Activated T-cell treated with anti-CD3 and anti-CD28 coated beads, Interleukin-2, amount 50 U/mL, for 24 hours (primary cell): ENCODE results near the gene LIN28B.
"Not testable (repeated sequence)": the region's sequence is repeated elsewhere in the genome, so short reads cannot be mapped to it uniquely, and the experiment has no call there.

Source experiments
- DNase-seq: peaks from one replicate; pipeline ENCODE4 v3.0.0-alpha.2; 2020
- H3K27ac Mint-ChIP-seq: 2 replicates; pipeline ENCODE4 v1.8.0; 2020; ENCODE audit warnings: mild to moderate bottlenecking, mixed read lengths
- H3K27me3 Mint-ChIP-seq: 2 replicates; pipeline ENCODE4 v1.8.0; 2020; ENCODE audit warnings: mixed read lengths
- H3K36me3 Mint-ChIP-seq: 2 replicates; pipeline ENCODE4 v1.8.0; 2020; ENCODE audit warnings: low read depth, mixed read lengths
- H3K4me1 Mint-ChIP-seq: 2 replicates; pipeline ENCODE4 v1.8.0; 2020; ENCODE audit warnings: low read depth, mixed read lengths
- H3K4me3 Mint-ChIP-seq: 2 replicates; pipeline ENCODE4 v1.8.0; 2020; ENCODE audit warnings: mild to moderate bottlenecking, moderate library complexity, mixed read lengths
- H3K9me3 Mint-ChIP-seq: 2 replicates; pipeline ENCODE4 v1.8.0; 2020; ENCODE audit warnings: mixed read lengths

The LIN28B gene

DNA sequence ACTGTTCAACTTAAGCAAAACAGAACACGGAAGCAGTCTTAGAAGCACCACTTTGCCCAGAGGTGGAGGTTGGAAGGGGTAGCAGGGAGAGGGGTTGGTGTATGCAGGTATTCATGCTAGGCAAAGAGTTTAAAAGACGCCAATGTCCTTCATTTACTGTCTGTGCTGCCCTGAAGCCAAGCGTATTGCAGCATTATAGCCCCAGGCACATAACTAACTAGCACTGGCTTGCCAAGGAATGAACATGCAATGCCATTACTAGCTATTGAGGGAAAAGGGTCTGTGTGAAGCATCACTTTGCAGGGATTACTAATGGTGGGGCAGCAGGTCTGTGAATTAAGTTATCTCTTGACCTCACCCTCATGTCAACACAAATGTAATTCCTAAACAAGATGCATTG is 124.8 kb downstream of the LIN28B start:
- H3K27me3 Mint-ChIP-seq: peaks cover 13% of the 10 kb centered on the region
- DNase-seq, H3K36me3 Mint-ChIP-seq, H3K27ac Mint-ChIP-seq, H3K4me1 Mint-ChIP-seq, H3K9me3 Mint-ChIP-seq, H3K4me3 Mint-ChIP-seq: not testable (repeated sequence)

DNA sequence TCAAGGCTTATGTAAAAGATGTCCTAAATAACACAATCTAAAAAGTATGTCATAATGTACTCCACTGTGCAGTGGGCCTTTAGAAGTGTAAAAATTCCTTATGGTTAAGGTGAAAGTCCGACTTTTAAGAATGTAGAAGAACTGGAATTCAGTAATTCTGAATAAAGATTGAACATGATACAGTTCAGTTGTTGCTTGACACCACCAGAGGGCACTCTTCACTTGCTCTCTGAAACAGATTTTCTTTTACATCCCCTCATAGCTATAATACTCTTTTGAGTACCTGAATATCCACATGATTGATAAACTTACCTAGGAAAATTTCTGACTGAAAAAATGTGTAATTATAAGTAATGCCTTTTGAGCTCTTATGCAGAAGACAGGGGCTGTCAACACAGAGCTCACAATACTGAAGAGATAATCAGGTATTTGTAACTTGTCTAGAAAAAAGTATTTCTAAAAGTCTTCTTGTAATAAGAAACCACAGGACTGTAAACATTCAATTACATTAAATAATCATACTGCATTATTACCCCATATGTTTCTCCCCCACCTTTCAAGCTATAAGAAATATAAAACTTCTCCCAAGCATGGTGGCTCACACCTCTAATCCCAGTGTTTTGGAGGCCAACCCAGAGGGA is 130.8 kb downstream of the LIN28B start:
- no peak overlapping the region for H3K27ac Mint-ChIP-seq
- no peak for DNase-seq
- no peaks in the 10 kb centered on the region for H3K36me3 Mint-ChIP-seq
- H3K4me1 Mint-ChIP-seq: no peaks in the 10 kb centered on the region
- peaks cover 7% of the 10 kb centered on the region for H3K27me3 Mint-ChIP-seq
- no peaks in the 10 kb centered on the region for H3K9me3 Mint-ChIP-seq
- H3K4me3 Mint-ChIP-seq: no peak overlapping the region

DNA sequence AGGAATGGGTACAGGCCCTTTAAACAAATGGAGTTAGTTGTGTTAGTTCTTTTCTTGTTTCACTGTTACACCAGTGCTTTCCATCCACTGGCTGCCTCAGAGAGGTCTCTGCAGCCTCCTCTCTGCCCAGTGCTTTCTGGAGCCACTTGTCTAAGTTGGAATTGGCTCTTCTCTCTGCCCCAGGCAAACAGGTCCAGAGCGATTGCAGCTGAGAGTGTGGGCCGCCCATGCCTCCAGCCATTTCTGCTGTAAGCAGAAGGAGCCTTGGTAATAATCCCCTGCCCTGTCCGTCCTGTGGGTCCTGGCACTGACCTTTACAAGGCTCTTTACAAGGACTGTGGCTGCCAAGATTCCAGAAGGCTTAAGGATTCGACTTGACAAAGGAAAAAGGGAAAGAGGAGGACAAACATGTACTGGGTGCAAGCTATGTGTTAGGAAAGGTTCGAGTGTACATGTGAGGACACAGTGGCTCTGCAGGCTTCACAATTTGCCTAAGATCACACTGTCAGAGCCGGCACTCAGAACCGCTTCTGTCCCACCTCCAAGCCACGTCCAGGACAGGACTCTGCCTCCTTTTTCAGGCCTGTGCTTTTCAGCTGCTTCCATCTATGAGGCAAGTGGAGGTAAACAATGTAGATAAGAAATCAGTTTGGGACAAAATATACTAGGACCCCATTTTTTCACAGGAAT is 134.4 kb downstream of the LIN28B start:
- H3K4me3 Mint-ChIP-seq: no peak overlapping the region
- H3K9me3 Mint-ChIP-seq: no peaks in the 10 kb centered on the region

DNA sequence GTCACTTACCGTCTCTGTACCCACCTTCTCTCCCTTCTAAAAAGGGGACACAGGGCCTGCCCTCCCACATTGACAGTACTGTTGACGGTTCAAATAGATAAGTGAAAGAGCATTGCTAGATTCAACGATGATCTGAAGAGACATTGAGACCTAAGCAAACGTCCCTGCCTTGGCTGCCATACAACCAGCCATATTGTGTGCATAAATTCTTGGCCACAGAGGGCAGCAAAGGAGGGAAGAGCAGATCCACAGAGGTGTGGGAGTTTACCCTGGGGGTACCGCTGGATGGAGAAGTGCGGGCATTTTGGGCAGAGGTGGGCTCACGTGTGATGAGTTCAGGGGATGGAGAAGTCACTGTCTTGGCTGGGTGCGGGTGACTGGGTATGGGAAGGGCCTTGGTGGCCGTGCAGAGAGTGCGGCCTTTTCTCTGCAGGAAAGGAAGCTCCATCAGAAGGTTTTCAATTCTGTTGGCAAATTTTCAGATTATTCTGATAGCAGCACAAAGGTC is 137.3 kb downstream of the LIN28B start:
- no peak for DNase-seq
- Mint-ChIP-seq H3K27me3 (no peaks in the 10 kb centered on the region), H3K36me3 (no peaks in the 10 kb centered on the region), H3K4me3 (no peak overlapping the region), H3K9me3 (no peaks in the 10 kb centered on the region), H3K27ac (no peak overlapping the region), H3K4me1 (no peaks in the 10 kb centered on the region)

More for the DNA sequence above, 134.4 kb downstream of the LIN28B start:
- Mint-ChIP-seq H3K4me1 (no peaks in the 10 kb centered on the region), H3K27ac (no peak overlapping the region), H3K27me3 (peaks cover 7% of the 10 kb centered on the region), H3K36me3 (no peaks in the 10 kb centered on the region)
- DNase-seq: no peak

DNA sequence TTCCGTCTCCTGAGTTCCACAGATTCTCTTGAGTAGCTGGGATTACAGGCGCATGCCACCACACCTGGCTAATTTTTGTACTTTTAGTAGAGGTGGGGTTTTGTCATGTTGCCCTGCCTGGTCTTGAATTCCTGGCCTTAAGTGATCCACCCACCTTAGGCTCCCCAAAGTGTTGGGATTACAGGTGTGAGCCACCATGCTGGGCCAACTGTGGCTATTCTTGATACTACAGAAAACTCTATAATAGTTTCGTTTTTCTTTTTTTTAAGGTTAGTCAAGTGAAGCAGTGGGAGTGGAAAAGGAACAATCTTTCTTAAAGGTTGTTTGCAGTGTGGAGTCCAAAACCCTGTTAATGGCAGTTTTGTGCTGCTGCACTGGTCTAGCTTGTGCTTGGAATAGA is 138.2 kb downstream of the LIN28B start:
- no peak for DNase-seq
- no peak overlapping the region for H3K4me3 Mint-ChIP-seq
- H3K9me3 Mint-ChIP-seq: no peaks in the 10 kb centered on the region
- H3K4me1 Mint-ChIP-seq: no peaks in the 10 kb centered on the region
- H3K27me3 Mint-ChIP-seq: no peaks in the 10 kb centered on the region
- H3K27ac Mint-ChIP-seq: no peak overlapping the region
- no peaks in the 10 kb centered on the region for H3K36me3 Mint-ChIP-seq

DNA sequence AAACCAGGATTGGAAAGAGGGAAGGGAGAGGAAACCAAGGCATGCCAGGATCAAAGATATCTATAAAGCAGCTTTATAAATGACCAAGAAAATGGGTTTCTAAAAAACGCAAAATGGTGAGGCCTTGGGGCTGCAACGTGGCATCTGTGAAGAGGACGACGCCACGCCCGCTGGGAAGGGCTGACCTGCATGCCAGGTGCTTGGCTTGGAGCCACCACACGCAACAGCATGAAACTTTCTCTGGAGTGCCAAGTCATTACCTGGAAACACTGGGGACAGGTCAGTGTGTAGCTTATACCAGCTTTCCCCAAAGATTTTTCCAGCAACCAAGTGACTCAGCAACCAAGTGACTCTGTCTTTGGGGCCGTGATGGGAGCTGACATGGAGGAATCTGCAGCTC is 140.4 kb downstream of the LIN28B start:
- Mint-ChIP-seq H3K9me3 (no peaks in the 10 kb centered on the region), H3K4me3 (no peak overlapping the region), H3K36me3 (no peaks in the 10 kb centered on the region), H3K27me3 (peaks cover 2% of the 10 kb centered on the region), H3K27ac (no peak overlapping the region), H3K4me1 (no peaks in the 10 kb centered on the region)
- DNase-seq: no peak

DNA sequence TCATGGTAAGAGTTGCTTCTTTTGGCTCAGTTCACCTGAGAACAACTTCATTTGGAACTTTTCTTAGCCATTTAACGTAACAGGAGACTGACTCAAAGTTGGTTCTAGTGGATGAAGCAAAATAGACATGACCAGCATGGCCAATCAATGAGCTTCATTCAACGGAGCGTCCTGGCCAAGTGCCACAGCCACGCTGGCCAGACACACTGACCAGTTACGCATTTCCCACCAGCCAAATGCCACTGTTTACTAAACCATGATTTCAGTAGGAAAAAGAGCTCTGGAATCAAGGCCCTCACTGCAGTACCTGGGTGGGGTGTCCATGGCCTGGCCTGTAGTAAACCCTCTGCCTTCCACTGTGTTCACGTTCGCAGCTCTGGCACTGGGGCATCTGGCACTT is 142.5 kb downstream of the LIN28B start:
- Mint-ChIP-seq H3K36me3 (no peaks in the 10 kb centered on the region), H3K4me3 (no peak overlapping the region), H3K4me1 (no peaks in the 10 kb centered on the region), H3K9me3 (no peaks in the 10 kb centered on the region), H3K27ac (no peak overlapping the region), H3K27me3 (peaks cover 6% of the 10 kb centered on the region)
- DNase-seq: no peak

DNA sequence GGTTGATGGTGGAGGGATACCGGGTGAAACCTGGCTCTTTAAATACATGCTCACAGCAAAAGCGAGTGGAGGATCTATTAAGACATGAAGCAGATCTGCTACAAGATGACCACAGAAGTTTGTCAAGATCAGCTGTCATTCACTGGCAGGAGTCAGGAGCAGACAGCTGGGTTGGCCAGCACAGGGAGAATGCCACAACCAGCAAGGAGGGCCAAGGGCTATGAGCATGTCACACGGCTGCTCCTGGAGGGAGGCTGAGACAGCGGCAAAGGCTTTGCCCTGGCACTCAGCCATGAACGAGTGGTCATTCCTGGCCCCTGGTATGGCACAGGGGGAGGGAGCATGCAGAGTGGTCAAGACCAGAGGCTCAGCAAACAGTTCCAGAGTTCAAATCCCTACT is 145.3 kb downstream of the LIN28B start:
- Mint-ChIP-seq H3K27ac (no peak overlapping the region), H3K36me3 (no peaks in the 10 kb centered on the region), H3K27me3 (peaks cover 10% of the 10 kb centered on the region), H3K4me1 (no peaks in the 10 kb centered on the region), H3K9me3 (no peaks in the 10 kb centered on the region), H3K4me3 (no peak overlapping the region)
- DNase-seq: no peak

DNA sequence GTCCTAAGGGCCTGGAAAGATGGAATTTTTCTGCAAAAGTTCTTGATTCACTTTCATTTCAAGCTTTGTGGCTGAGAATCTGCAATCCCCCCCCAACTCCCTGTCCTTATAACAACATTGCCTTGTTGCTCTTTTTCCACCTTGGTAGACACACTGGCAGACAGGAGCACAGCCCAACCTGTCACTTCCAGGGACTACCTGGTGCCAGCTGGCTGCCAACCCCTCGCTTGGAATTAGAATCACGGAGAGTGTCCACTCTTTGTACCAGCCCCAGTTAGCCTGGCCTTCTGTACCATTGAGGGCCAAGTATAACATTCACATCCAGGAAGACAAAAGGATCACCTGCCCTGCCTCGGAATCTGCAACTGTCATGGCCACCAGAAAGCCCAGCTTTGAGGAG is 148.2 kb downstream of the LIN28B start:
- H3K27ac Mint-ChIP-seq: no peak overlapping the region
- H3K27me3 Mint-ChIP-seq: peaks cover 10% of the 10 kb centered on the region

DNA sequence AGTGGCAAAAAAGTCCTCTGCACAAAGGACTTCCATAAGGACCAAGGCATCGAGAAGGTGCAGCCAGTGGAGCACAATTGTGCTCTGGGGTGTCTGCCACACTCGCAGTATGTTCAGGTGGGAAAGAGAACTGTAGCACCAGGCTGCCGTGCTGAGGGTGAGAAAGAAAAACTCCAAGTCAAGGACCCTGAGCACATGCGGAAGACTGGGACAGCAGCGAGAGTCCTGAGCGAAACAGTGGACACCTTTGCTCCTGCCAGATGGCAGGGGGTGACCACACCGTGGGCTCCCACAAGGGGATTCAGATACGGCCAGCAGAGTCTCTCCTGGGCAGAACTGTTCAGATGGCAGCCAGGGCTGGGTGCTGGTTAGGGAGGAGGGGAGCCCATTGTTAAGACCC is 149.4 kb downstream of the LIN28B start:
- H3K4me3 Mint-ChIP-seq: no peak overlapping the region
- no peaks in the 10 kb centered on the region for H3K36me3 Mint-ChIP-seq
- H3K27ac Mint-ChIP-seq: no peak overlapping the region

More for the DNA sequence above, 148.2 kb downstream of the LIN28B start:
- no peak for DNase-seq
- no peaks in the 10 kb centered on the region for H3K36me3 Mint-ChIP-seq
- no peak overlapping the region for H3K4me3 Mint-ChIP-seq
- no peaks in the 10 kb centered on the region for H3K4me1 Mint-ChIP-seq
- H3K9me3 Mint-ChIP-seq: no peaks in the 10 kb centered on the region

DNA sequence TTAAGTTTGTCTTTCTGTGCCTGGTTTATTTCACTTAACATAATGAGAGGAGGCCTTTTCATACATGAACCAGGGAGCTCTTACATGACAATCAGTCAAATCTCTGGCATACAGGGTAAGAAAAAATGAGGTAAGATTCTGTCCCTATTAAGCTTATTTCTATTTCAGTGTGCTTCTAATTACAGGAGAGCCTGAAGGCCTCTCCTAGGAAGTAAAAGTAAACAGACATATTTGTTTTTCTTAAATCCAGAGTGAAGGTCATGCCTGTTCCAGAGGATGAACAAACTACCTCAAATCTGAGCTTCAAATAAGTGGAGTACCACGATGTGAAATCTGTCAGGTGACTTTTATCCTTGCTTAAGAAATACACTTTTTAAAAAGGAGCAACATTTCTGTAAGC is 150.3 kb downstream of the LIN28B start:
- no peak overlapping the region for H3K4me3 Mint-ChIP-seq
- no peaks in the 10 kb centered on the region for H3K9me3 Mint-ChIP-seq
- peaks cover 13% of the 10 kb centered on the region for H3K27me3 Mint-ChIP-seq
- DNase-seq: no peak
- H3K4me1 Mint-ChIP-seq: no peaks in the 10 kb centered on the region
- no peaks in the 10 kb centered on the region for H3K36me3 Mint-ChIP-seq
- no peak overlapping the region for H3K27ac Mint-ChIP-seq

More for the DNA sequence above, 149.4 kb downstream of the LIN28B start:
- no peak for DNase-seq
- H3K4me1 Mint-ChIP-seq: no peaks in the 10 kb centered on the region
- no peaks in the 10 kb centered on the region for H3K9me3 Mint-ChIP-seq
- H3K27me3 Mint-ChIP-seq: peaks cover 8% of the 10 kb centered on the region

DNA sequence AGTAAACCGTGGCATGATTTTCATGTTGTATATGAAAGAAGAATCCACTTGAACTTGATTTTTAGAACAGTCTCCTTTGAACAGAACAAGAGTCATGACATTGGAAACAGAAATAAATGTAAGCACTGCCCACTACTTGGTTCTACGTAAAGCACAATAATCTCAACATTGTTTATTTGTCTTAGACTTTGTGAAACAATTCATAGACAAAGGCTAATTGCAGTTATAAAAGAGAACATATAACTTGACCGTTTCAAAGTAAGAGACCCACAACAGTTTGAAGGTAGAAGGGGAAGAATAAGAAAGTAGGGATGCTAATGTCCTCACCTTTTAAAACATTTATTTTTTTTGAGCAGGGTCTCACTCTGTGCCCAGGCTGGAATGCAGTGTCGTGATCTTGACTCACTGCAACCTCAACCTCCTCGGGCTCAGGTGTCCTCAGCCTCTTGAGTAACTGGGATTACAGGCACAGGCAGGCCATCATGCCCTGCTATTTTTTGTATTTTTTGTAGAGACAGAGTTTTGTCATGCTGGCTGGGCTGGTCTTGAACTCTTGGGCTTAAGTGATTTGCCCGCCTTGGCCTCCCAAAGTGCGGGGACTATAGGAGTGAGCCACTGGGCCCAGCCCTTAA is 151.8 kb downstream of the LIN28B start:
- H3K4me1 Mint-ChIP-seq: no peaks in the 10 kb centered on the region
- no peak overlapping the region for H3K4me3 Mint-ChIP-seq
- H3K36me3 Mint-ChIP-seq: no peaks in the 10 kb centered on the region
- H3K27ac Mint-ChIP-seq: no peak overlapping the region
- DNase-seq: no peak
- peaks cover 13% of the 10 kb centered on the region for H3K27me3 Mint-ChIP-seq
- no peaks in the 10 kb centered on the region for H3K9me3 Mint-ChIP-seq

DNA sequence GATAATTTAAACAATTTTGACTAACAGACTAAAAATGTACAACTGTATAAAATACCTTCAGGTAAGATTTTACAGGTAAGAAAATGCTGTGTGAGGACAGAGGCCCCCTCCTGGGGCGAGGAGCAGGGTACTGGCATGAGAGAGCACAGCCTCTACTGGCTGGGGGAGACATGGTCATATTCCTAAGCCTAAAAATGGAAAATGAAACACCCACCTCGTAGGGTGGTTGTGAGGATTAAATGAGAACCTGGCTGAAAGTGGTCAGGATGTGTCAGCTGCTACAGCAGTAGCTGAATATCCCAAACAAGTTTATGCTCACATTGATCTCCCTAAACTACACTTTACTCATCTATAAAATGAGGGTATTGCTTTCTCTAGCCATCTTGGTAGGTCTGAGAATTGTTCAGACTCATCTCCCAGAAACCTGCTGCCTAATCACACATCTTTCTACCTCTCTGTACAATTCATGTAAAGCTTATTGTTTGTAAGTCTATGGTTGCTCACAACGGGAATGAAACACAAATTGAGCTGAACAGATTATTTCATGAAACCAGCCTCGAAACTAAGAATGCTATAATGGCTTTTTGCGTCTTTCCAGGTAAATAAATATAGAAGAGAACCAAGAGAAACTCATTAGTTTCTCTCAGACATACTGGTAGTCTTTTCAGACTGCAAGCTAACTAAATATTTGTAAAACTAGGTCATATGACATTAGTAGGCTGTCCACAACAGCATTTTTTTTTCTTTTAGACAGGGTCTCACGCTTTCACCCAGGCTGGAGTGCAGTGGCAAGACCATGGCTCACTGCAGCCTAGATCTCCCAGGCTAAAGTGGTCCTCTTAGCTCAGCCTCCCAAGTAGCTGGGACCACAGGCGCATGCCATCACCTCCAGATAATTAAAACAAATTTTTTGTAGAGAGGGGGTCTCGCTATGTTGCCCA is 153.3 kb downstream of the LIN28B start:
- Mint-ChIP-seq H3K27ac (no peak overlapping the region), H3K4me3 (no peak overlapping the region), H3K36me3 (no peaks in the 10 kb centered on the region), H3K4me1 (no peaks in the 10 kb centered on the region), H3K9me3 (no peaks in the 10 kb centered on the region), H3K27me3 (peaks cover 12% of the 10 kb centered on the region)
- DNase-seq: no peak

DNA sequence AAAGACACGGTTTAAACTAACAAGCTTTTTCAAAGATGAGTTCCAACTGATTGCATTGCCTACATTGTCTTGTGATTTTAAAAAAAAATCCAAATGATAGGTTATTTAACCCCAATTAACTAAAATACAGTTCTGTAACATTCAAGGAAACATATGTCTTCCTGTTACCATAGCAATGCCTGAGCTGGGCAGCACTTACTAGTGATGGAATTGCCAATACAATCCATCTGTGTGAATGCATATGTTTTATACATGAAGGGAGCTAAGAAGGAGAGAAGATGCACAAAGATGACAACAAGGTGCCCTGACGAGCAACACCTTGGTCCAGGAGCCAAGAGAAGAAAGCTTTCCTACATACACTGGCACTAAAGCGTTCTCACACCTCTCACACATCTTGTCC is 154.2 kb downstream of the LIN28B start:
- Mint-ChIP-seq H3K27ac (no peak overlapping the region), H3K27me3 (peaks cover 16% of the 10 kb centered on the region), H3K9me3 (no peaks in the 10 kb centered on the region), H3K4me1 (no peaks in the 10 kb centered on the region), H3K4me3 (no peak overlapping the region), H3K36me3 (no peaks in the 10 kb centered on the region)
- DNase-seq: no peak
